Peyer's patch (tissue), 4 donors: ENCODE data around the gene GPX4.
A peak's percentile ranks its signal among the peaks of the same experiment; 100 is the strongest.

Experiments
- CTCF ChIP-seq, 6 experiments: fragments of 450-650 bp in 4 of 6; fragments of 200-600 bp in 2 of 6; sonication (generic) in 1 of 6; IDR thresholded peaks; one replicate each; pipeline ENCODE4 v1.5.1; 2017 to 2019; ENCODE audit warnings: antibody characterized with exemption in 6 of 6, mild to moderate bottlenecking in 3 of 6, moderate library complexity in 1 of 6
- POLR2A ChIP-seq, 2 donors: fragments of 450-650 bp; IDR thresholded peaks; one replicate each; pipeline ENCODE4 v1.5.1; 2017; ENCODE audit warnings: antibody characterized with exemption in 2 of 2, mild to moderate bottlenecking in 2 of 2, moderate library complexity in 2 of 2

GRCh38 chr19:1082165-1082927, 21.4 kb upstream of the GPX4 start:
- TF ChIP-seq CTCF (IDR thresholded peaks at IDR 0.05) (no peak), POLR2A (IDR thresholded peaks at IDR 0.05) (peak in 1 of 2 donors; percentile 69)
